Upper lobe of left lung (tissue), 6 donors: Measurements from ENCODE around the gene TOP1. TPM values are rescaled to one million over a fixed set of nuclear protein-coding genes. Genes with fewer than 3 reads are reported as not detected.

Experiments used
- ATAC-seq, 2 donors: fragments of 200-7000 bp; cut with Tn5 transposase; one replicate each; pipeline ENCODE4 v1.9.1; 2022; ENCODE audit warnings: mild to moderate bottlenecking in 2 of 2, moderate library complexity in 2 of 2; ENCODE audit not compliant: low FRiP score in 2 of 2
- DNase-seq, 2 donors: peaks; one replicate each; pipeline ENCODE4 v3.0.0-alpha.2; 2019 to 2020
- H3K27ac ChIP-seq, 4 donors: fragments of 200-600 bp; sonication (generic); one replicate each; pipeline ENCODE4 v1.5.1; 2016 to 2019
- H3K27me3 ChIP-seq, 4 donors: fragments of 200-600 bp; sonication (generic); one replicate each; pipeline ENCODE4 v1.5.1; 2017 to 2019
- H3K36me3 ChIP-seq, 4 donors: fragments of 200-600 bp; sonication (generic); one replicate each; pipeline ENCODE4 v1.5.1; 2016 to 2019
- H3K4me1 ChIP-seq, 4 donors: fragments of 200-600 bp; sonication (generic); one replicate each; pipeline ENCODE4 v1.5.1; 2018 to 2019
- H3K4me3 ChIP-seq, 4 donors: fragments of 200-600 bp; sonication (generic); one replicate each; pipeline ENCODE4 v1.5.1; 2017 to 2019; ENCODE audit warnings: mild to moderate bottlenecking in 2 of 4, moderate library complexity in 1 of 4
- H3K9me3 ChIP-seq, 4 donors: fragments of 200-600 bp; sonication (generic); one replicate each; pipeline ENCODE4 v1.5.1; 2018 to 2019
- EP300 ChIP-seq, 4 donors: sonication (generic); formaldehyde crosslinking; IDR thresholded peaks; one replicate each; pipeline ENCODE4 v1.5.1; 2017; ENCODE audit warnings: antibody characterized with exemption in 4 of 4, control low read depth in 2 of 4
- POLR2A ChIP-seq, 4 donors: fragments of 450-650 bp; IDR thresholded peaks; one replicate each; pipeline ENCODE4 v1.5.1; 2016 to 2017; ENCODE audit warnings: antibody characterized with exemption in 4 of 4, mild to moderate bottlenecking in 2 of 4
- POLR2AphosphoS5 ChIP-seq, 2 donors: sonication (generic); formaldehyde crosslinking; IDR thresholded peaks; one replicate each; pipeline ENCODE4 v1.5.1; 2017; ENCODE audit warnings: antibody characterized with exemption in 2 of 2
- WGBS, 2 donors: methylation state at CpG; one replicate each; pipeline ENCODE4 v1.1.5; 2017 to 2018; 5-methylcytosine and 5-hydroxymethylcytosine counted together
- total RNA-seq, 6 donors: library from RNA; depleted of rRNA in 4 of 6; stranded (reverse); fragments of >200 nt in 4 of 6; gene quantifications; one replicate each; pipeline versions ENCODE4 v1.1.0 to v1.2.1, GENCODE V29; 2016 to 2021
- TF ChIP-seq, protein P1 (sequence below), 6 experiments: fragments of 450-650 bp in 4 of 6; fragments of 200-600 bp in 2 of 6; sonication (generic) in 2 of 6; IDR thresholded peaks; one replicate each; pipeline ENCODE4 v1.5.1; 2016 to 2019; ENCODE audit warnings: antibody characterized with exemption in 6 of 6
- donor health status: DM: no; HTN: no; CAD: no; lungs with moderate emphysema.
- donor health status: DM: no; HTN: yes; CAD: no; lungs with severe emphysema.

The TOP1 gene
- total RNA-seq, 6 donors from 2014 or later: 39.8 to 94.2 (median 49.0) TPM

GRCh38 chr20:40982415-40983145 lies 46.0 kb upstream of the TOP1 start:
- no peaks in the 10 kb centered on the region for H3K4me1 ChIP-seq
- no peaks in the 10 kb centered on the region for H3K36me3 ChIP-seq
- ATAC-seq (no peak), DNase-seq (no peak)
- TF ChIP-seq EP300 (IDR thresholded peaks at IDR 0.05) (no peak), POLR2AphosphoS5 (IDR thresholded peaks at IDR 0.05) (no peak), POLR2A (IDR thresholded peaks at IDR 0.05) (no peak)
- TF ChIP-seq, protein P1, sequence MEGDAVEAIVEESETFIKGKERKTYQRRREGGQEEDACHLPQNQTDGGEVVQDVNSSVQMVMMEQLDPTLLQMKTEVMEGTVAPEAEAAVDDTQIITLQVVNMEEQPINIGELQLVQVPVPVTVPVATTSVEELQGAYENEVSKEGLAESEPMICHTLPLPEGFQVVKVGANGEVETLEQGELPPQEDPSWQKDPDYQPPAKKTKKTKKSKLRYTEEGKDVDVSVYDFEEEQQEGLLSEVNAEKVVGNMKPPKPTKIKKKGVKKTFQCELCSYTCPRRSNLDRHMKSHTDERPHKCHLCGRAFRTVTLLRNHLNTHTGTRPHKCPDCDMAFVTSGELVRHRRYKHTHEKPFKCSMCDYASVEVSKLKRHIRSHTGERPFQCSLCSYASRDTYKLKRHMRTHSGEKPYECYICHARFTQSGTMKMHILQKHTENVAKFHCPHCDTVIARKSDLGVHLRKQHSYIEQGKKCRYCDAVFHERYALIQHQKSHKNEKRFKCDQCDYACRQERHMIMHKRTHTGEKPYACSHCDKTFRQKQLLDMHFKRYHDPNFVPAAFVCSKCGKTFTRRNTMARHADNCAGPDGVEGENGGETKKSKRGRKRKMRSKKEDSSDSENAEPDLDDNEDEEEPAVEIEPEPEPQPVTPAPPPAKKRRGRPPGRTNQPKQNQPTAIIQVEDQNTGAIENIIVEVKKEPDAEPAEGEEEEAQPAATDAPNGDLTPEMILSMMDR (IDR thresholded peaks at IDR 0.05): no peak
- no peak overlapping the region for H3K4me3 ChIP-seq
- WGBS, 2 donors: 80% methylated on average over 3 of the region's 3 CpGs
- peaks cover 0 to 4% (median 2%) of the 10 kb centered on the region in 4 donors for H3K9me3 ChIP-seq
- no peak overlapping the region for H3K27ac ChIP-seq
- no peaks in the 10 kb centered on the region for H3K27me3 ChIP-seq

GRCh38 chr20:40983898-40984297 lies 44.7 kb upstream of the TOP1 start:
- Histone ChIP-seq H3K4me1 (no peaks in the 10 kb centered on the region), H3K27ac (no peak overlapping the region), H3K4me3 (no peak overlapping the region), H3K27me3 (no peaks in the 10 kb centered on the region), H3K9me3 (no peaks in the 10 kb centered on the region), H3K36me3 (no peaks in the 10 kb centered on the region)
- TF ChIP-seq EP300 (IDR thresholded peaks at IDR 0.05) (no peak), POLR2AphosphoS5 (IDR thresholded peaks at IDR 0.05) (no peak), POLR2A (IDR thresholded peaks at IDR 0.05) (no peak)
- TF ChIP-seq, protein P1 (IDR thresholded peaks at IDR 0.05): no peak
- WGBS, 2 donors: 89 to 93% methylated on average over 2 of the region's 2 CpGs
- ATAC-seq (no peak), DNase-seq (no peak)

GRCh38 chr20:40984496-40984895 lies 44.1 kb upstream of the TOP1 start:
- Histone ChIP-seq H3K4me1 (no peaks in the 10 kb centered on the region), H3K27me3 (no peaks in the 10 kb centered on the region), H3K27ac (no peak overlapping the region), H3K4me3 (no peak overlapping the region), H3K9me3 (no peaks in the 10 kb centered on the region), H3K36me3 (no peaks in the 10 kb centered on the region)
- ATAC-seq (no peak), DNase-seq (no peak)
- TF ChIP-seq EP300 (IDR thresholded peaks at IDR 0.05): no peak
- no peak for TF ChIP-seq POLR2A (IDR thresholded peaks at IDR 0.05)
- no peak for TF ChIP-seq POLR2AphosphoS5 (IDR thresholded peaks at IDR 0.05)
- TF ChIP-seq, protein P1 (IDR thresholded peaks at IDR 0.05): no peak
- 96 to 100% methylated on average over 4 of the region's 4 CpGs for WGBS, 2 donors

- H3K9me3 ChIP-seq: no peaks in the 10 kb centered on the region
- no peak for TF ChIP-seq EP300 (IDR thresholded peaks at IDR 0.05)
- TF ChIP-seq, protein P1 (IDR thresholded peaks at IDR 0.05): no peak
- no peak for TF ChIP-seq POLR2AphosphoS5 (IDR thresholded peaks at IDR 0.05)
- no peak for TF ChIP-seq POLR2A (IDR thresholded peaks at IDR 0.05)
- H3K36me3 ChIP-seq: no peaks in the 10 kb centered on the region
- H3K27me3 ChIP-seq: no peaks in the 10 kb centered on the region
- DNase-seq: no peak
- no peak overlapping the region for H3K4me3 ChIP-seq
- 81 to 87% methylated on average over 2 of the region's 2 CpGs for WGBS, 2 donors
- peaks cover 11 to 15% (median 13%) of the 10 kb centered on the region in 4 donors for H3K4me1 ChIP-seq
- no peak overlapping the region for H3K27ac ChIP-seq
- ATAC-seq: no peak
Measured at GRCh38 chr20:40986774-40987173, 41.8 kb upstream of the TOP1 start.
